HepG2 (cell line): ENCODE results near the gene ITPR1. TPM values are rescaled to one million over a fixed set of nuclear protein-coding genes. Genes with fewer than 3 reads are reported as not detected.

ENCODE experiments used
- ATAC-seq: fragments of 200-7000 bp; cut with Tn5 transposase; 3 replicates; pipeline ENCODE4 v1.9.1; 2020; ENCODE audit warnings: mild to moderate bottlenecking, moderate library complexity
- BruUV-seq: library from RNA; stranded (reverse); fragments of 400-500 nt; replicated peaks from 2 replicates; lab custom pipeline; 2021; lab: Mats Ljungman, UMichigan
- CTCF ChIA-PET: fragments of 300-600 bp; formaldehyde crosslinking; extraction: SDS; loops from one replicate; lab custom pipeline; 2021; ENCODE audit warnings: low total read pairs, inconsistent platforms, low intra/inter-chr PET ratio; lab: Yijun Ruan, JAX
- POLR2A ChIA-PET: fragments of 350-600 bp; sonication (Branson Sonifier 250); formaldehyde crosslinking; loops from one replicate; lab custom pipeline; 2020; ENCODE audit warnings: antibody characterized with exemption, inconsistent platforms; lab: Yijun Ruan, JAX
- DNase-seq: peaks from one replicate; pipeline ENCODE4 v3.0.0-alpha.2; 2015; ENCODE audit warnings: low spot score
- FAIRE-seq: peaks from 3 replicates; lab custom pipeline; 2011; peaks lifted over from hg19 to GRCh38; lab: Jason Lieb, UNC
- H2AFZ ChIP-seq: one replicate; pipeline ENCODE4 v1.6.1; 2011; ENCODE audit warnings: low read length, inconsistent platforms
- H3K27ac ChIP-seq: fragments of 300-600 bp; 3 replicates; pipeline ENCODE4 v1.8.0; 2011; ENCODE audit warnings: mixed run types, mild to moderate bottlenecking, mixed read lengths, low read length, inconsistent platforms; ENCODE audit not compliant: insufficient read depth; ENCODE audit errors: extremely low read length
- H3K27me3 ChIP-seq, 2 experiments: fragments of 200-600 bp in 1 of 2; 2 replicates in 1 of 2; 3 replicates in 1 of 2; pipeline versions ENCODE4 v1.6.0 to v1.8.0; 2011; ENCODE audit warnings: low read length in 2 of 2, mild to moderate bottlenecking in 2 of 2, moderate library complexity in 2 of 2, inconsistent platforms in 1 of 2; ENCODE audit not compliant: insufficient read depth in 2 of 2, control insufficient read depth in 1 of 2
- H3K36me3 ChIP-seq, 2 experiments: fragments of 200-600 bp in 1 of 2; replicated peaks in 1 of 2; 2 replicates in 1 of 2; 3 replicates in 1 of 2; pipeline versions ENCODE4 v1.5.1 to v1.8.0; 2011; ENCODE audit warnings: low read length in 2 of 2, inconsistent platforms in 1 of 2; ENCODE audit not compliant: insufficient read depth in 2 of 2, control insufficient read depth in 1 of 2
- H3K4me1 ChIP-seq: 2 replicates; pipeline ENCODE4 v1.5.1; 2012; ENCODE audit warnings: low read length, inconsistent platforms; ENCODE audit not compliant: insufficient read depth
- H3K4me2 ChIP-seq: 2 replicates; pipeline ENCODE4 v1.6.0; 2011; ENCODE audit warnings: low read depth, low read length, inconsistent platforms
- H3K4me3 ChIP-seq, 3 experiments: fragments of 200-600 bp in 1 of 3; sonication (generic), shearing (Covaris generic) in 1 of 3; replicated peaks in 1 of 3; 2 replicates each; pipeline ENCODE4 v1.5.1; 2011 to 2016; ENCODE audit warnings: low read length in 3 of 3, inconsistent platforms in 2 of 3, low read depth in 2 of 3, mild to moderate bottlenecking in 2 of 3, control low read depth in 1 of 3, mixed read lengths in 1 of 3; ENCODE audit not compliant: insufficient read depth in 1 of 3
- H3K79me2 ChIP-seq: one replicate; pipeline ENCODE4 v1.6.1; 2011; ENCODE audit warnings: low read length, inconsistent platforms; ENCODE audit not compliant: insufficient read depth
- H3K9ac ChIP-seq: 2 replicates; pipeline ENCODE4 v1.6.0; 2011; ENCODE audit warnings: mild to moderate bottlenecking, low read depth, low read length, inconsistent platforms; ENCODE audit not compliant: insufficient read depth
- H3K9me3 ChIP-seq: 2 replicates; pipeline ENCODE4 v1.5.1; 2012; ENCODE audit warnings: mild to moderate bottlenecking, low read length
- H4K20me1 ChIP-seq: 2 replicates; pipeline ENCODE4 v1.6.0; 2011; ENCODE audit warnings: inconsistent platforms, mild to moderate bottlenecking, low read length, moderate library complexity; ENCODE audit not compliant: insufficient read depth
- HNRNPL ChIP-seq: fragments of 200-400 bp; formaldehyde crosslinking; IDR thresholded peaks from 2 replicates; pipeline ENCODE4 v1.6.1; 2017; ENCODE audit warnings: mild to moderate bottlenecking, low read depth, low read length
- NFRKB ChIP-seq: fragments of 450-650 bp; IDR thresholded peaks from 2 replicates; pipeline ENCODE4 v1.6.1; 2017
- RBM22 ChIP-seq: fragments of 200-400 bp; formaldehyde crosslinking; optimal IDR thresholded peaks from 2 replicates; pipeline ENCODE3; 2017; ENCODE audit warnings: mild to moderate bottlenecking, low read length, moderate library complexity
- TBX2 ChIP-seq: sonication (generic); formaldehyde crosslinking; IDR thresholded peaks from 2 replicates; pipeline ENCODE4 v1.5.0; 2020; ENCODE audit warnings: missing genetic modification reagents, mild to moderate bottlenecking, borderline replicate concordance
- TRIM24 ChIP-seq: sonication (generic); formaldehyde crosslinking; IDR thresholded peaks from 2 replicates; pipeline ENCODE4 v1.8.0; 2022; ENCODE audit warnings: mild to moderate bottlenecking, missing genetic modification reagents
- ZBTB42 ChIP-seq: sonication (generic); formaldehyde crosslinking; IDR thresholded peaks from 2 replicates; pipeline ENCODE4 v1.5.0; 2020; ENCODE audit warnings: mild to moderate bottlenecking, missing genetic modification reagents
- ZFP41 ChIP-seq: sonication (generic); formaldehyde crosslinking; IDR thresholded peaks from 2 replicates; pipeline ENCODE4 v1.4.0; 2020; ENCODE audit warnings: mild to moderate bottlenecking, missing genetic modification reagents, borderline replicate concordance
- ZNF569 ChIP-seq: sonication (generic); formaldehyde crosslinking; IDR thresholded peaks from 2 replicates; pipeline ENCODE4 v1.5.0; 2020; ENCODE audit warnings: mild to moderate bottlenecking, missing genetic modification reagents, moderate library complexity, borderline replicate concordance
- WGBS: methylation state at CpG from one replicate; pipeline ENCODE4 v1.1.6; 2017; ENCODE audit warnings: low lambda C conversion rate; 5-methylcytosine and 5-hydroxymethylcytosine counted together
- in situ Hi-C: cut with HindIII; loops from 2 replicates; pipeline ENCODE4 v1.10.0; 2017; ENCODE audit warnings: low pct_unique_long_range_greater_than_20kb; ENCODE audit not compliant: extremely low pct_ligation_motif_present
- intact Hi-C: fragments of 100-400 bp; cut with micrococcal nuclease; formaldehyde crosslinking; loops from one replicate; pipeline ENCODE4 v1.10.0; 2022; ENCODE audit not compliant: unreplicated experiment
- polyA plus RNA-seq, 8 experiments: library from polyadenylated mRNA; depleted of rRNA in 3 of 8; stranded (reverse) in 7 of 8; unstranded in 1 of 8; fragments of >200 nt; fragmentation: Illumina TruSeq in 4 of 8; extraction: Trizol in 4 of 8; gene quantifications; 2 replicates each; pipeline versions ENCODE4 v1.2.1 to v1.2.3, GENCODE V29; 2011 to 2016; ENCODE audit warnings: low read depth in 4 of 8, missing spikeins in 1 of 8, mixed read lengths in 1 of 8; ENCODE audit not compliant: insufficient read depth in 1 of 8
- total RNA-seq, 5 experiments: library from RNA; depleted of rRNA; stranded (reverse); fragments of >200 nt; fragmentation: Illumina TruSeq; extraction: Trizol; gene quantifications; 2 replicates each; pipeline ENCODE4 v1.2.3, GENCODE V29; 2016; ENCODE audit warnings: low read depth in 1 of 5
- TF ChIP-seq, protein P1 (sequence below): sonication (generic); formaldehyde crosslinking; IDR thresholded peaks from 2 replicates; pipeline ENCODE4 v1.8.0; 2022; ENCODE audit warnings: missing genetic modification reagents, mild to moderate bottlenecking, borderline replicate concordance

ITPR1 gene
- total and polyA plus RNA-seq, 2 of the 13 experiments (the other 11 are each of a cell fraction or from before 2014, with no cell fraction given): 10.0 to 11.4 TPM

DNA sequence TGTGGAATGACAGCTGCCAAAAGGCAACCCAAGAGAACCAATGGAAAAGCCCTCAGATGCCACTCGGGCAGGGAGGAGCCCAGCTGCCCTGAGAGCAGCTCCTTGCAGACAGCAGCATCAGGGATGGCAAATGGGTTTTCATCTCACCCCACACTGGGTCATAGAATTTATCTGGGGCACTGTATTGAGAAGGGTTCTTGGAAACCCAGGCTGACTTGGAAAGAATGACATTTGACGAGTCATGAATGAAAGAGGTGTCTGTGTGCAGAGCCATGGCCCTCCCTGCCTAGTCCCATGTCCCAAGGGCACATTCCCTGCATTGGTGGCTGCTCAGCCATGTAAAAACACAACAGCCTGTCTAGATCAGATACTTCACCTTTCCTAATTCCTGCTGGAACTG lies 328.2 kb downstream of the ITPR1 start:
- DNase-seq (peak; percentile 2), FAIRE-seq (no peak), ATAC-seq (no peak; the same call in 2 of the 3 replicates)
- H4K20me1 ChIP-seq: no peaks in the 10 kb centered on the region
- in situ Hi-C loops (no loop called here), intact Hi-C loops (no loop called here)
- CTCF ChIA-PET: no interaction called here
- peaks cover 17% of the 10 kb centered on the region for H3K4me1 ChIP-seq
- no peak overlapping the region for H2AFZ ChIP-seq
- TF ChIP-seq ZFP41 (CRISPR knock-in tag) (no peak), RBM22 (no peak), ZNF569 (CRISPR knock-in tag) (no peak)
- POLR2A ChIA-PET: no interaction called here
- no peaks in the 10 kb centered on the region for H3K79me2 ChIP-seq
- H3K9me3 ChIP-seq: no peaks in the 10 kb centered on the region
- no peaks in the 10 kb centered on the region for H3K27me3 ChIP-seq
- H3K27ac ChIP-seq: no peak overlapping the region
- peaks cover 0 to 11% of the 10 kb centered on the region in 2 experiments; a peak in 2 of 5 replicates for H3K36me3 ChIP-seq
- BruUV-seq: no TSS peak
- no peak overlapping the region for H3K4me2 ChIP-seq
- no peak overlapping the region for H3K9ac ChIP-seq
- no peak overlapping the region for H3K4me3 ChIP-seq
- WGBS: 87% methylated on average over 2 of the region's 2 CpGs

DNA sequence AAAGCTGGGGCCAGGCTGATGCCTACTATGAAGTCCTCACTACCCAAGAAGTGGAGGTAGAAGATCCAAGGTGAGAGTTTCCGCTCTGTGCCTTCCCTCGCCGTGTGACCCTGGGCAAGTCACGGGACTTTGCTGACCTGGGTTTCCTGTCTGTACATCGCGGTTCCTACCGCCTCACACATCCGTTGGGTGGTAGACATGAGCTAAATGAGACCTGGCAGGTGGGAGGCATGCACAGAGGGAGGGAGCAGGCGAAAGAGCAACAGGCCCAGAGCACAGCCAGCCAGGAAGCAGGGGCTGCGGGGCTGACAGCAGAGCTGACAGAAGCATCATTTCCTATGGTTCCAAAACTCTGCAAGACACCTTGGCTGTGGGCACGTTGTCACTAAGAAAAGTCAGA lies 328.8 kb downstream of the ITPR1 start:
- no peak for ATAC-seq
- Histone ChIP-seq H3K27me3 (no peaks in the 10 kb centered on the region), H3K79me2 (no peaks in the 10 kb centered on the region), H3K9ac (no peak overlapping the region), H2AFZ (no peak overlapping the region), H3K4me1 (peaks cover 18% of the 10 kb centered on the region), H3K4me2 (no peak overlapping the region), H3K9me3 (no peaks in the 10 kb centered on the region), H3K27ac (no peak overlapping the region), H4K20me1 (no peaks in the 10 kb centered on the region), H3K36me3 (peaks cover 0 to 11% of the 10 kb centered on the region in 2 experiments; a peak in 2 of 5 replicates), H3K4me3 (no peak overlapping the region)
- ChIA-PET POLR2A (no interaction called here), CTCF (no interaction called here)
- DNase-seq: no peak
- BruUV-seq: no TSS peak
- TF ChIP-seq ZBTB42 (no peak), NFRKB (no peak), TRIM24 (CRISPR knock-in tag) (no peak), TBX2 (no peak), HNRNPL (no peak)
- TF ChIP-seq, protein P1, sequence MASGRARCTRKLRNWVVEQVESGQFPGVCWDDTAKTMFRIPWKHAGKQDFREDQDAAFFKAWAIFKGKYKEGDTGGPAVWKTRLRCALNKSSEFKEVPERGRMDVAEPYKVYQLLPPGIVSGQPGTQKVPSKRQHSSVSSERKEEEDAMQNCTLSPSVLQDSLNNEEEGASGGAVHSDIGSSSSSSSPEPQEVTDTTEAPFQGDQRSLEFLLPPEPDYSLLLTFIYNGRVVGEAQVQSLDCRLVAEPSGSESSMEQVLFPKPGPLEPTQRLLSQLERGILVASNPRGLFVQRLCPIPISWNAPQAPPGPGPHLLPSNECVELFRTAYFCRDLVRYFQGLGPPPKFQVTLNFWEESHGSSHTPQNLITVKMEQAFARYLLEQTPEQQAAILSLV: no peak
- WGBS: 97% methylated on average over 11 of the region's 11 CpGs
- no peak for FAIRE-seq
- in situ Hi-C loops (no loop called here), intact Hi-C loops (no loop called here)
